Lower leg skin (tissue), 3 donors: ENCODE results near the gene CCDC70.

Experiments used
- POLR2A ChIP-seq, 2 donors: fragments of 450-650 bp; IDR thresholded peaks; one replicate each; pipeline ENCODE4 v1.6.1; 2016 to 2017; ENCODE audit warnings: antibody characterized with exemption in 2 of 2, mild to moderate bottlenecking in 1 of 2, moderate library complexity in 1 of 2
- TF ChIP-seq, protein P1 (sequence below), 3 donors: fragments of 450-650 bp; IDR thresholded peaks; one replicate each; pipeline ENCODE4 v1.5.1; 2016; ENCODE audit warnings: antibody characterized with exemption in 3 of 3, mild to moderate bottlenecking in 3 of 3, moderate library complexity in 2 of 3

DNA sequence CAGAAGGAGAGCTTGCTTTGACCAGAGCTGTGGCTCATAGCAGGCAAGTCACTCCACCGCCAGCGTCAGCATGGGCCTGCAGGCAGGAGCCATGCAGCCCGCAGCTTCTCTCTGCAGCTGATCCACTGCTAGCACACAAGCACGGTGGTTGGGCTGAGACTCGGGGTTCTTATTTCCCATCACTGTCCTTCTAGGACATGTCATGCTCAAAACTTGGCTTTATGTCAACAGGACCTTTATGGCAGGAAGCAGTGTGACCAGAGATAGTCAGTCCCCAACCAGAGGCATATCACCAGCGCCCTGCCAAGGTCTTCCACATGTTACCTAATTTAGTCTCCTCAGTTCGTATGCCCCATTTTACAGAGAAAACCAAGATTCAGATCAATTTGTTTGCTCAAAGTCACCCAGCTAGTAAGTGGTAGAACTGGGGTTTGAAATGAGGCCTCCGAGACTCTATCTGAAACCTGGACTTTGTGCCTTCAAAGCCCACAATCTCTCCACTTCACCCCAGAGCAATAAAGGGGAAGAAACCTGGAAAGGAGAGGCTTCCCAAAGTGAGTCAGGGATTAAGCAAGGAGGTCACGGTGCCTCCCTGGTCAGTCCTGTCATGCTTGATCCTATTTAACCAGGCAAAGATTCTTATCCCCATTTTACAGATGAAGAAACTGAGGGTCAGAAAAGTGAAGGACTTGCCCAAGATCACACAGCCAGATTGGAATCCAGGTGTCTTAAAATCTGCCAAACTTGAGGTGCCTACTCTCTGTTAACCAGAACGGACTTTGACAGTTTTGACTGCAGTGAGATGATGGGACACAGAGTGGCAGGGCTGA lies 21.8 kb upstream of the CCDC70 start:
- TF ChIP-seq, protein P1, sequence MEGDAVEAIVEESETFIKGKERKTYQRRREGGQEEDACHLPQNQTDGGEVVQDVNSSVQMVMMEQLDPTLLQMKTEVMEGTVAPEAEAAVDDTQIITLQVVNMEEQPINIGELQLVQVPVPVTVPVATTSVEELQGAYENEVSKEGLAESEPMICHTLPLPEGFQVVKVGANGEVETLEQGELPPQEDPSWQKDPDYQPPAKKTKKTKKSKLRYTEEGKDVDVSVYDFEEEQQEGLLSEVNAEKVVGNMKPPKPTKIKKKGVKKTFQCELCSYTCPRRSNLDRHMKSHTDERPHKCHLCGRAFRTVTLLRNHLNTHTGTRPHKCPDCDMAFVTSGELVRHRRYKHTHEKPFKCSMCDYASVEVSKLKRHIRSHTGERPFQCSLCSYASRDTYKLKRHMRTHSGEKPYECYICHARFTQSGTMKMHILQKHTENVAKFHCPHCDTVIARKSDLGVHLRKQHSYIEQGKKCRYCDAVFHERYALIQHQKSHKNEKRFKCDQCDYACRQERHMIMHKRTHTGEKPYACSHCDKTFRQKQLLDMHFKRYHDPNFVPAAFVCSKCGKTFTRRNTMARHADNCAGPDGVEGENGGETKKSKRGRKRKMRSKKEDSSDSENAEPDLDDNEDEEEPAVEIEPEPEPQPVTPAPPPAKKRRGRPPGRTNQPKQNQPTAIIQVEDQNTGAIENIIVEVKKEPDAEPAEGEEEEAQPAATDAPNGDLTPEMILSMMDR (IDR thresholded peaks at IDR 0.05), result no peak
- TF ChIP-seq POLR2A (IDR thresholded peaks at IDR 0.05), result no peak
